ENCODE results near the gene UBAP1L. TPM values are rescaled to one million over a fixed set of nuclear protein-coding genes. Genes with fewer than 3 reads are reported as not detected.

Gene UBAP1L
- total and polyA plus RNA-seq, 2 of the 4 experiments (the other 2 are of a cell fraction), result 0.36 to 1.1 TPM

DNA sequence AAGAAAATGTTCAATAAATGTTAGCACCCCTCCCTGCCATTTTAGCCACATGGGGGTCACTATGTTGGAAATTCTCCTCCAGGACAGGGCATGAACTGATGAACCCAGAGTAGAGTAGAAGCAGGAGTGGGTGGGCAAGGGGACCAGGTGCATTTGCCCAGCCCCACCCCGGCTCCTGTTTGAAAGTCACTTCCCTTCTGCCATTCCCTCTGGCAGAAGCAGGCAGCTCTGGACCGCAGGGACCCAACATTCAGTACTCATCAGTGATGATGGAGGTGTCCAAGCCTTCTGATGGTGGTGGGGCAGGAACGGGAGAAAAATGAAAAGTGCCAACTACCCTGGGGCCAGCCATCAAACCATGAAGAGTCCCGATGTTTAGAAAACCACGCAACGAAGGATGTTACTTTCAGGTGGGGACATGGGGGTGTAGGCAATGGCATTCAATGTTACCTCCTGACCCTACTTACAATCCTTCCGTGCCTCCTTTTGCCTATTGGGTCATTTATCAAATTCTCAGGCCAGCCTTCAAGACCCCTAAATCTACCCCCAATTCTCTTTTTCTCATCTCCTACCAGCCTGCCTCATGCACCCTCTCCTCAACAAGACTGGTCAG is 17.2 kb downstream of the UBAP1L start:
- Histone ChIP-seq H3K27me3 (ENCODE audit: control insufficient read depth, insufficient read depth, low read length) (no peaks in the 10 kb centered on the region), H2AK5ac (ENCODE audit: low read depth, low read length) (no peak overlapping the region), H2AK9ac (replicated peaks; ENCODE audit: low read depth, low read length, poor library complexity) (no peak overlapping the region), H2AFZ (replicated peaks; ENCODE audit: low read length, poor library complexity) (no peak overlapping the region), H3K27ac (ENCODE audit: insufficient read depth, low read length) (no peak overlapping the region), H4K8ac (ENCODE audit: low read depth in 2 of 2, low read length in 2 of 2) (no peak overlapping the region), H3K9ac (ENCODE audit: low read depth, low read length) (no peak overlapping the region), H4K5ac (ENCODE audit: low read depth, low read length) (no peak overlapping the region), H2BK120ac (ENCODE audit: low read depth, low read length) (no peak overlapping the region), H2BK20ac (ENCODE audit: low read depth, low read length) (no peak overlapping the region), H3K4me2 (ENCODE audit: low read depth, low read length) (no peak overlapping the region), H3K4me1 (ENCODE audit: control insufficient read depth, insufficient read depth, low read length) (peaks cover 2% of the 10 kb centered on the region; the same call in 1 of the 2 replicates), H3K23ac (ENCODE audit: low read depth, low read length) (no peak overlapping the region), H3K79me1 (ENCODE audit: low read depth in 1 of 2, low read length in 2 of 2) (no peaks in the 10 kb centered on the region; a peak in 1 of 4 replicates), H3K14ac (replicated peaks; ENCODE audit: low read depth, low read length) (no peak overlapping the region), H2BK5ac (ENCODE audit: low read depth, low read length, poor library complexity, severe bottlenecking) (no peak overlapping the region), H3K18ac (ENCODE audit: low read depth, low read length) (no peak overlapping the region), H3K9me3 (ENCODE audit: control insufficient read depth, insufficient read depth, low read length) (no peaks in the 10 kb centered on the region), H2BK15ac (ENCODE audit: low read depth, low read length) (no peak overlapping the region), H3K36me3 (ENCODE audit: control insufficient read depth, insufficient read depth, low read length) (peaks cover 28% of the 10 kb centered on the region), H4K91ac (ENCODE audit: insufficient read depth, low read depth, low read length) (no peak overlapping the region), H3K4ac (ENCODE audit: low read depth, low read length) (no peak overlapping the region), H4K20me1 (ENCODE audit: insufficient read depth, low read length) (no peaks in the 10 kb centered on the region; the same call in 1 of the 2 replicates), H3K56ac (ENCODE audit: extremely low read depth, insufficient read depth, low read length) (no peak overlapping the region), H3K9me1 (ENCODE audit: insufficient read depth, low read length) (no peaks in the 10 kb centered on the region), H3K4me3 (ENCODE audit: insufficient read depth, low read depth, low read length) (no peak overlapping the region)
- TF ChIP-seq FOS (IDR thresholded peaks at IDR 0.05; ENCODE audit: low read depth, low read length) (no peak), RAD21 (IDR thresholded peaks at IDR 0.05; ENCODE audit: low read length) (no peak), MAFK (IDR thresholded peaks at IDR 0.05; ENCODE audit: low read depth, low read length) (no peak), MXI1 (IDR thresholded peaks at IDR 0.05; ENCODE audit: borderline replicate concordance, low read depth, low read length) (no peak), POLR2A (IDR thresholded peaks at IDR 0.05; ENCODE audit: low read depth, low read length) (no peak), SMC3 (IDR thresholded peaks at IDR 0.05; ENCODE audit: low read depth, low read length) (no peak), RCOR1 (IDR thresholded peaks at IDR 0.05; ENCODE audit: insufficient replicate concordance, low read length) (no peak), RFX5 (IDR thresholded peaks at IDR 0.05; ENCODE audit: low read depth, low read length) (no peak), MAZ (IDR thresholded peaks at IDR 0.05; ENCODE audit: borderline replicate concordance, low read depth, low read length) (no peak), CEBPB (IDR thresholded peaks at IDR 0.05; ENCODE audit: low read depth, low read length) (no peak), NFE2L2 (IDR thresholded peaks at IDR 0.05; ENCODE audit: low read depth, low read length) (no peak), CHD1 (IDR thresholded peaks at IDR 0.05; ENCODE audit: low read depth, low read length) (no peak)
- TF ChIP-seq, protein P1, sequence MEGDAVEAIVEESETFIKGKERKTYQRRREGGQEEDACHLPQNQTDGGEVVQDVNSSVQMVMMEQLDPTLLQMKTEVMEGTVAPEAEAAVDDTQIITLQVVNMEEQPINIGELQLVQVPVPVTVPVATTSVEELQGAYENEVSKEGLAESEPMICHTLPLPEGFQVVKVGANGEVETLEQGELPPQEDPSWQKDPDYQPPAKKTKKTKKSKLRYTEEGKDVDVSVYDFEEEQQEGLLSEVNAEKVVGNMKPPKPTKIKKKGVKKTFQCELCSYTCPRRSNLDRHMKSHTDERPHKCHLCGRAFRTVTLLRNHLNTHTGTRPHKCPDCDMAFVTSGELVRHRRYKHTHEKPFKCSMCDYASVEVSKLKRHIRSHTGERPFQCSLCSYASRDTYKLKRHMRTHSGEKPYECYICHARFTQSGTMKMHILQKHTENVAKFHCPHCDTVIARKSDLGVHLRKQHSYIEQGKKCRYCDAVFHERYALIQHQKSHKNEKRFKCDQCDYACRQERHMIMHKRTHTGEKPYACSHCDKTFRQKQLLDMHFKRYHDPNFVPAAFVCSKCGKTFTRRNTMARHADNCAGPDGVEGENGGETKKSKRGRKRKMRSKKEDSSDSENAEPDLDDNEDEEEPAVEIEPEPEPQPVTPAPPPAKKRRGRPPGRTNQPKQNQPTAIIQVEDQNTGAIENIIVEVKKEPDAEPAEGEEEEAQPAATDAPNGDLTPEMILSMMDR (conservative IDR thresholded peaks at IDR 0.05; ENCODE audit: low read depth, low read length), result no peak
- TF ChIP-seq, protein P2, sequence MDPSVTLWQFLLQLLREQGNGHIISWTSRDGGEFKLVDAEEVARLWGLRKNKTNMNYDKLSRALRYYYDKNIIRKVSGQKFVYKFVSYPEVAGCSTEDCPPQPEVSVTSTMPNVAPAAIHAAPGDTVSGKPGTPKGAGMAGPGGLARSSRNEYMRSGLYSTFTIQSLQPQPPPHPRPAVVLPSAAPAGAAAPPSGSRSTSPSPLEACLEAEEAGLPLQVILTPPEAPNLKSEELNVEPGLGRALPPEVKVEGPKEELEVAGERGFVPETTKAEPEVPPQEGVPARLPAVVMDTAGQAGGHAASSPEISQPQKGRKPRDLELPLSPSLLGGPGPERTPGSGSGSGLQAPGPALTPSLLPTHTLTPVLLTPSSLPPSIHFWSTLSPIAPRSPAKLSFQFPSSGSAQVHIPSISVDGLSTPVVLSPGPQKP (IDR thresholded peaks at IDR 0.05; ENCODE audit: borderline replicate concordance, low read depth, low read length), result no peak
- TF ChIP-seq, protein P3, sequence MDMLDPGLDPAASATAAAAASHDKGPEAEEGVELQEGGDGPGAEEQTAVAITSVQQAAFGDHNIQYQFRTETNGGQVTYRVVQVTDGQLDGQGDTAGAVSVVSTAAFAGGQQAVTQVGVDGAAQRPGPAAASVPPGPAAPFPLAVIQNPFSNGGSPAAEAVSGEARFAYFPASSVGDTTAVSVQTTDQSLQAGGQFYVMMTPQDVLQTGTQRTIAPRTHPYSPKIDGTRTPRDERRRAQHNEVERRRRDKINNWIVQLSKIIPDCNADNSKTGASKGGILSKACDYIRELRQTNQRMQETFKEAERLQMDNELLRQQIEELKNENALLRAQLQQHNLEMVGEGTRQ (IDR thresholded peaks at IDR 0.05; ENCODE audit: low read depth, low read length), result no peak
- no peak for DNase-seq
- intact Hi-C loops (cut with micrococcal nuclease), result no loop called here
- WGBS, 2 experiments (ENCODE audit: extremely low coverage in 2 of 2, insufficient read length in 1 of 2), result 100% methylated on average over 1 of the region's 7 CpGs; no CpG with 5 or more reads in 1 of the 2 experiments
- CTCF ChIA-PET, result no interaction called here
- no peak for ATAC-seq (ENCODE audit: low read depth)
- dilution Hi-C loops (cut with HindIII; ENCODE audit: low sequenced_read_pairs, unreplicated experiment), result no loop called here
- POLR2A ChIA-PET (ENCODE audit: unreplicated experiment), result no interaction called here
- BruUV-seq (replicated peaks), result no TSS peak
- in situ Hi-C loops (cut with MboI; ENCODE audit: low sequenced_read_pairs), result no loop called here
